Vagina (tissue), 2 donors: Measurements from ENCODE around the gene CNTN5.

Source experiments
- POLR2A ChIP-seq, 2 donors: fragments of 450-650 bp; IDR thresholded peaks; one replicate each; pipeline ENCODE4 v1.6.1; 2017; ENCODE audit warnings: antibody characterized with exemption in 2 of 2, mild to moderate bottlenecking in 2 of 2, moderate library complexity in 2 of 2
- POLR2AphosphoS5 ChIP-seq, 2 donors: sonication (generic); formaldehyde crosslinking; IDR thresholded peaks; one replicate each; pipeline ENCODE4 v1.9.0; 2017; ENCODE audit warnings: antibody characterized with exemption in 2 of 2, mild to moderate bottlenecking in 2 of 2, low read depth in 1 of 2; ENCODE audit not compliant: insufficient read depth in 1 of 2
- TF ChIP-seq, protein P1 (sequence below), 3 experiments: fragments of 450-650 bp in 2 of 3; fragments of 200-600 bp in 1 of 3; sonication (generic) in 1 of 3; IDR thresholded peaks; one replicate each; pipeline ENCODE4 v1.5.1; 2017 to 2019; ENCODE audit warnings: antibody characterized with exemption in 3 of 3, mild to moderate bottlenecking in 2 of 3, moderate library complexity in 2 of 3

GRCh38 chr11:100224541-100225034 is 1203.8 kb downstream of the CNTN5 start:
- TF ChIP-seq POLR2A (IDR thresholded peaks at IDR 0.05) (no peak), POLR2AphosphoS5 (IDR thresholded peaks at IDR 0.05; ENCODE audit: insufficient read depth in 1 of 2, low read depth in 1 of 2) (no peak)
- TF ChIP-seq, protein P1, sequence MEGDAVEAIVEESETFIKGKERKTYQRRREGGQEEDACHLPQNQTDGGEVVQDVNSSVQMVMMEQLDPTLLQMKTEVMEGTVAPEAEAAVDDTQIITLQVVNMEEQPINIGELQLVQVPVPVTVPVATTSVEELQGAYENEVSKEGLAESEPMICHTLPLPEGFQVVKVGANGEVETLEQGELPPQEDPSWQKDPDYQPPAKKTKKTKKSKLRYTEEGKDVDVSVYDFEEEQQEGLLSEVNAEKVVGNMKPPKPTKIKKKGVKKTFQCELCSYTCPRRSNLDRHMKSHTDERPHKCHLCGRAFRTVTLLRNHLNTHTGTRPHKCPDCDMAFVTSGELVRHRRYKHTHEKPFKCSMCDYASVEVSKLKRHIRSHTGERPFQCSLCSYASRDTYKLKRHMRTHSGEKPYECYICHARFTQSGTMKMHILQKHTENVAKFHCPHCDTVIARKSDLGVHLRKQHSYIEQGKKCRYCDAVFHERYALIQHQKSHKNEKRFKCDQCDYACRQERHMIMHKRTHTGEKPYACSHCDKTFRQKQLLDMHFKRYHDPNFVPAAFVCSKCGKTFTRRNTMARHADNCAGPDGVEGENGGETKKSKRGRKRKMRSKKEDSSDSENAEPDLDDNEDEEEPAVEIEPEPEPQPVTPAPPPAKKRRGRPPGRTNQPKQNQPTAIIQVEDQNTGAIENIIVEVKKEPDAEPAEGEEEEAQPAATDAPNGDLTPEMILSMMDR (IDR thresholded peaks at IDR 0.05) = no peak
